ENCODE measurements around the gene APBA2.

Gene APBA2

GRCh38 chr15:29120593-29121368, 235.0 kb downstream of the APBA2 start:
- no peaks in the 10 kb centered on the region for H3K9me3 ChIP-seq (ENCODE audit: control insufficient read depth, insufficient read depth, low read depth, low read length)

GRCh38 chr15:29121369-29121656, 235.5 kb downstream of the APBA2 start:
- Histone ChIP-seq H3K9ac (ENCODE audit: low read length) (no peak overlapping the region), H3K4me1 (ENCODE audit: control insufficient read depth, insufficient read depth, low read length) (peaks cover 4% of the 10 kb centered on the region; the same call in 1 of the 2 replicates), H3K36me3 (ENCODE audit: control insufficient read depth, insufficient read depth, low read length) (no peaks in the 10 kb centered on the region), H3K27me3 (ENCODE audit: control insufficient read depth, insufficient read depth, low read length) (no peaks in the 10 kb centered on the region), H3K4me3 (ENCODE audit: low read depth, low read length) (no peak overlapping the region), H3K27ac (ENCODE audit: low read depth, low read length) (no peak overlapping the region), H3K9me3 (ENCODE audit: control insufficient read depth, insufficient read depth, low read depth, low read length) (no peaks in the 10 kb centered on the region)

More at GRCh38 chr15:29120593-29121368, 235.0 kb downstream of the APBA2 start:
- no peaks in the 10 kb centered on the region for H3K36me3 ChIP-seq (ENCODE audit: control insufficient read depth, insufficient read depth, low read length)
- no peak overlapping the region for H3K9ac ChIP-seq (ENCODE audit: low read length)
- H3K27me3 ChIP-seq (ENCODE audit: control insufficient read depth, insufficient read depth, low read length), result no peaks in the 10 kb centered on the region
- no peak overlapping the region for H3K4me3 ChIP-seq (ENCODE audit: low read depth, low read length)
- peaks cover 4% of the 10 kb centered on the region for H3K4me1 ChIP-seq (ENCODE audit: control insufficient read depth, insufficient read depth, low read length)
- H3K27ac ChIP-seq (ENCODE audit: low read depth, low read length), result no peak overlapping the region

- Histone ChIP-seq H3K9ac (ENCODE audit: low read length) (no peak overlapping the region), H3K9me3 (ENCODE audit: control insufficient read depth, insufficient read depth, low read depth, low read length) (no peaks in the 10 kb centered on the region), H3K36me3 (ENCODE audit: control insufficient read depth, insufficient read depth, low read length) (no peaks in the 10 kb centered on the region), H3K27me3 (ENCODE audit: control insufficient read depth, insufficient read depth, low read length) (no peaks in the 10 kb centered on the region), H3K4me1 (ENCODE audit: control insufficient read depth, insufficient read depth, low read length) (peaks cover 4% of the 10 kb centered on the region; the same call in 1 of the 2 replicates), H3K4me3 (ENCODE audit: low read depth, low read length) (no peak overlapping the region), H3K27ac (ENCODE audit: low read depth, low read length) (no peak overlapping the region)
These were observed 236.1 kb downstream of the APBA2 start for GRCh38 chr15:29121907-29122306.

- H3K36me3 ChIP-seq (ENCODE audit: control insufficient read depth, insufficient read depth, low read length), result no peaks in the 10 kb centered on the region
- H3K9ac ChIP-seq (ENCODE audit: low read length), result no peak overlapping the region
- H3K9me3 ChIP-seq (ENCODE audit: control insufficient read depth, insufficient read depth, low read depth, low read length), result no peaks in the 10 kb centered on the region
These were observed 236.7 kb downstream of the APBA2 start for GRCh38 chr15:29122506-29122905.

GRCh38 chr15:29123171-29123570, 237.4 kb downstream of the APBA2 start:
- H3K4me1 ChIP-seq (ENCODE audit: control insufficient read depth, insufficient read depth, low read length), result peaks cover 17% of the 10 kb centered on the region
- no peaks in the 10 kb centered on the region for H3K9me3 ChIP-seq (ENCODE audit: control insufficient read depth, insufficient read depth, low read depth, low read length)
- no peak overlapping the region for H3K27ac ChIP-seq (ENCODE audit: low read depth, low read length)
- no peaks in the 10 kb centered on the region for H3K36me3 ChIP-seq (ENCODE audit: control insufficient read depth, insufficient read depth, low read length)
- no peaks in the 10 kb centered on the region for H3K27me3 ChIP-seq (ENCODE audit: control insufficient read depth, insufficient read depth, low read length)
- H3K4me3 ChIP-seq (ENCODE audit: low read depth, low read length), result no peak overlapping the region
- no peak overlapping the region for H3K9ac ChIP-seq (ENCODE audit: low read length)

More at GRCh38 chr15:29122506-29122905, 236.7 kb downstream of the APBA2 start:
- Histone ChIP-seq H3K27me3 (ENCODE audit: control insufficient read depth, insufficient read depth, low read length) (no peaks in the 10 kb centered on the region), H3K4me3 (ENCODE audit: low read depth, low read length) (no peak overlapping the region), H3K27ac (ENCODE audit: low read depth, low read length) (no peak overlapping the region), H3K4me1 (ENCODE audit: control insufficient read depth, insufficient read depth, low read length) (peaks cover 10% of the 10 kb centered on the region; the same call in 1 of the 2 replicates)

GRCh38 chr15:29123991-29124390, 238.2 kb downstream of the APBA2 start:
- H3K4me3 ChIP-seq (ENCODE audit: low read depth, low read length), result no peak overlapping the region
- no peak overlapping the region for H3K27ac ChIP-seq (ENCODE audit: low read depth, low read length)
- no peaks in the 10 kb centered on the region for H3K36me3 ChIP-seq (ENCODE audit: control insufficient read depth, insufficient read depth, low read length)
- no peak overlapping the region for H3K9ac ChIP-seq (ENCODE audit: low read length)
- H3K9me3 ChIP-seq (ENCODE audit: control insufficient read depth, insufficient read depth, low read depth, low read length), result no peaks in the 10 kb centered on the region
- no peaks in the 10 kb centered on the region for H3K27me3 ChIP-seq (ENCODE audit: control insufficient read depth, insufficient read depth, low read length)
- peaks cover 23% of the 10 kb centered on the region for H3K4me1 ChIP-seq (ENCODE audit: control insufficient read depth, insufficient read depth, low read length)

GRCh38 chr15:29124581-29125381, 239.0 kb downstream of the APBA2 start:
- no peak overlapping the region for H3K27ac ChIP-seq (ENCODE audit: low read depth, low read length)
- H3K4me1 ChIP-seq (ENCODE audit: control insufficient read depth, insufficient read depth, low read length), result peaks cover 23% of the 10 kb centered on the region
- H3K9me3 ChIP-seq (ENCODE audit: control insufficient read depth, insufficient read depth, low read depth, low read length), result no peaks in the 10 kb centered on the region
- H3K4me3 ChIP-seq (ENCODE audit: low read depth, low read length), result no peak overlapping the region
- H3K9ac ChIP-seq (ENCODE audit: low read length), result no peak overlapping the region
- no peaks in the 10 kb centered on the region for H3K36me3 ChIP-seq (ENCODE audit: control insufficient read depth, insufficient read depth, low read length)
- H3K27me3 ChIP-seq (ENCODE audit: control insufficient read depth, insufficient read depth, low read length), result no peaks in the 10 kb centered on the region

GRCh38 chr15:29125382-29126207, 239.8 kb downstream of the APBA2 start:
- Histone ChIP-seq H3K36me3 (ENCODE audit: control insufficient read depth, insufficient read depth, low read length) (no peaks in the 10 kb centered on the region), H3K9me3 (ENCODE audit: control insufficient read depth, insufficient read depth, low read depth, low read length) (no peaks in the 10 kb centered on the region)

GRCh38 chr15:29126208-29126536, 240.4 kb downstream of the APBA2 start:
- no peaks in the 10 kb centered on the region for H3K9me3 ChIP-seq (ENCODE audit: control insufficient read depth, insufficient read depth, low read depth, low read length)
- H3K9ac ChIP-seq (ENCODE audit: low read length), result no peak overlapping the region
- no peak overlapping the region for H3K27ac ChIP-seq (ENCODE audit: low read depth, low read length)
- peaks cover 23% of the 10 kb centered on the region for H3K4me1 ChIP-seq (ENCODE audit: control insufficient read depth, insufficient read depth, low read length)
- H3K27me3 ChIP-seq (ENCODE audit: control insufficient read depth, insufficient read depth, low read length), result no peaks in the 10 kb centered on the region
- H3K4me3 ChIP-seq (ENCODE audit: low read depth, low read length), result no peak overlapping the region
- no peaks in the 10 kb centered on the region for H3K36me3 ChIP-seq (ENCODE audit: control insufficient read depth, insufficient read depth, low read length)

More at GRCh38 chr15:29125382-29126207, 239.8 kb downstream of the APBA2 start:
- Histone ChIP-seq H3K9ac (ENCODE audit: low read length) (no peak overlapping the region), H3K4me3 (ENCODE audit: low read depth, low read length) (no peak overlapping the region), H3K4me1 (ENCODE audit: control insufficient read depth, insufficient read depth, low read length) (peaks cover 23% of the 10 kb centered on the region), H3K27ac (ENCODE audit: low read depth, low read length) (no peak overlapping the region), H3K27me3 (ENCODE audit: control insufficient read depth, insufficient read depth, low read length) (no peaks in the 10 kb centered on the region)

- peaks cover 23% of the 10 kb centered on the region for H3K4me1 ChIP-seq (ENCODE audit: control insufficient read depth, insufficient read depth, low read length)
- H3K27me3 ChIP-seq (ENCODE audit: control insufficient read depth, insufficient read depth, low read length), result no peaks in the 10 kb centered on the region
- H3K36me3 ChIP-seq (ENCODE audit: control insufficient read depth, insufficient read depth, low read length), result no peaks in the 10 kb centered on the region
- H3K4me3 ChIP-seq (ENCODE audit: low read depth, low read length), result no peak overlapping the region
- no peak overlapping the region for H3K9ac ChIP-seq (ENCODE audit: low read length)
- H3K9me3 ChIP-seq (ENCODE audit: control insufficient read depth, insufficient read depth, low read depth, low read length), result no peaks in the 10 kb centered on the region
- H3K27ac ChIP-seq (ENCODE audit: low read depth, low read length), result no peak overlapping the region
These were observed 241.2 kb downstream of the APBA2 start for GRCh38 chr15:29126821-29127461.
